ENCODE measurements around the gene GULP1.

DNA sequence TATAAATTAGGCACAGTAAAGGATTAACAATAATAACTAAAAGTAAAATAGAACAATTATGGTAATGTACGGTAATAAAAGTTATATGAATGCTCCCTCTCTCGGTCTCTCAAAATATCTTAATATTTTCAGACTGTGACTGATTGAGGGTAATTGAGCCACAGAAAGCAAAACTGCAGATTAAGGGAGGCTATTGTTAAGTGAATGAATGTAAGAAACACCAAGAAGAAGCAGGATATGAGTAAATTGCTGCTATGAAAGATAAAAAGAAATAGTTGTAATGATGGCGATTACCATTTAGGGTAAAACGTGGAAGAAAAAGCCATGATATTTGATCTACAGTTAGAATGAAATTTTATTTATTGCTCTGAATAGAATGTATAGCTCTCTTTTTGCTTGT is 24.1 kb downstream of the GULP1 start:
- TF ChIP-seq, protein P1, sequence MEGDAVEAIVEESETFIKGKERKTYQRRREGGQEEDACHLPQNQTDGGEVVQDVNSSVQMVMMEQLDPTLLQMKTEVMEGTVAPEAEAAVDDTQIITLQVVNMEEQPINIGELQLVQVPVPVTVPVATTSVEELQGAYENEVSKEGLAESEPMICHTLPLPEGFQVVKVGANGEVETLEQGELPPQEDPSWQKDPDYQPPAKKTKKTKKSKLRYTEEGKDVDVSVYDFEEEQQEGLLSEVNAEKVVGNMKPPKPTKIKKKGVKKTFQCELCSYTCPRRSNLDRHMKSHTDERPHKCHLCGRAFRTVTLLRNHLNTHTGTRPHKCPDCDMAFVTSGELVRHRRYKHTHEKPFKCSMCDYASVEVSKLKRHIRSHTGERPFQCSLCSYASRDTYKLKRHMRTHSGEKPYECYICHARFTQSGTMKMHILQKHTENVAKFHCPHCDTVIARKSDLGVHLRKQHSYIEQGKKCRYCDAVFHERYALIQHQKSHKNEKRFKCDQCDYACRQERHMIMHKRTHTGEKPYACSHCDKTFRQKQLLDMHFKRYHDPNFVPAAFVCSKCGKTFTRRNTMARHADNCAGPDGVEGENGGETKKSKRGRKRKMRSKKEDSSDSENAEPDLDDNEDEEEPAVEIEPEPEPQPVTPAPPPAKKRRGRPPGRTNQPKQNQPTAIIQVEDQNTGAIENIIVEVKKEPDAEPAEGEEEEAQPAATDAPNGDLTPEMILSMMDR (IDR thresholded peaks at IDR 0.05 in 8 of 11, conservative IDR thresholded peaks at IDR 0.05 in 3 of 11), result no peak
- TF ChIP-seq POLR2A (IDR thresholded peaks at IDR 0.05), result no peak

Data from spleen (tissue), 7 donors.